HL-60 (cell line): ENCODE measurements around the gene CCDC8.

ENCODE experiments used
- SPI1 ChIP-seq: IDR thresholded peaks from 2 replicates; pipeline ENCODE4 v1.6.1; 2012; ENCODE audit warnings: low read depth, mild to moderate bottlenecking, borderline replicate concordance
- TF ChIP-seq, protein P1 (sequence below): IDR thresholded peaks from one replicate; pipeline ENCODE4 v1.5.1; 2011; ENCODE audit warnings: low read length, control low read depth, inconsistent platforms; ENCODE audit not compliant: insufficient read depth

DNA sequence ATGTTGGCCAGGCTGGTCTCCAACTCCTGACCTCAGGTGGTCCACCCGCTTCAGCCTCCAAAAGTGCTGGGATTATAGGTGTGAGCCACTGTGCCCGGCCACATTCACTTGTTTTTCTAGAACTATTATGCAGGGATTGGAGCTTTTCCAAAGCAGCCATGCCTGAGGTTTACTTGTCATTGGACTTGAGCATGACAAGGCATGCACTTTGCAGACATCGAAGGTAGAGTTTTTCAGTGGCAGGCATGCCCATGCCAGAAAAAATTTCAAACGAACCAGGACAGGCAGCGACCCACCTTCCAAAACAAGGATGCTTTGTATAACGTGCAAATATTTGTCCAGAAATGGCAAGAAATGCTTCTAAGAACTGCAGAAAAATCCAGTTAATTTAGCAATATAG lies 40.3 kb upstream of the CCDC8 start:
- TF ChIP-seq, protein P1, sequence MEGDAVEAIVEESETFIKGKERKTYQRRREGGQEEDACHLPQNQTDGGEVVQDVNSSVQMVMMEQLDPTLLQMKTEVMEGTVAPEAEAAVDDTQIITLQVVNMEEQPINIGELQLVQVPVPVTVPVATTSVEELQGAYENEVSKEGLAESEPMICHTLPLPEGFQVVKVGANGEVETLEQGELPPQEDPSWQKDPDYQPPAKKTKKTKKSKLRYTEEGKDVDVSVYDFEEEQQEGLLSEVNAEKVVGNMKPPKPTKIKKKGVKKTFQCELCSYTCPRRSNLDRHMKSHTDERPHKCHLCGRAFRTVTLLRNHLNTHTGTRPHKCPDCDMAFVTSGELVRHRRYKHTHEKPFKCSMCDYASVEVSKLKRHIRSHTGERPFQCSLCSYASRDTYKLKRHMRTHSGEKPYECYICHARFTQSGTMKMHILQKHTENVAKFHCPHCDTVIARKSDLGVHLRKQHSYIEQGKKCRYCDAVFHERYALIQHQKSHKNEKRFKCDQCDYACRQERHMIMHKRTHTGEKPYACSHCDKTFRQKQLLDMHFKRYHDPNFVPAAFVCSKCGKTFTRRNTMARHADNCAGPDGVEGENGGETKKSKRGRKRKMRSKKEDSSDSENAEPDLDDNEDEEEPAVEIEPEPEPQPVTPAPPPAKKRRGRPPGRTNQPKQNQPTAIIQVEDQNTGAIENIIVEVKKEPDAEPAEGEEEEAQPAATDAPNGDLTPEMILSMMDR = no peak
- no peak for TF ChIP-seq SPI1
